Pancreas (tissue), 10 donors: ENCODE measurements around the gene ZNF296. TPM values are rescaled to one million over a fixed set of nuclear protein-coding genes. Genes with fewer than 3 reads are reported as not detected.

Source experiments
- ATAC-seq, 4 donors: fragments of 200-7000 bp; cut with Tn5 transposase; one replicate each; pipeline versions ENCODE4 v1.8.0 to v1.9.1; 2020; ENCODE audit warnings: mild to moderate bottlenecking in 4 of 4, moderate library complexity in 4 of 4
- DNase-seq, 6 donors: peaks; one replicate each; pipeline ENCODE4 v3.0.0-alpha.2; 2020
- FAIRE-seq: peaks from 2 replicates; lab custom pipeline; 2012; peaks lifted over from hg19 to GRCh38; lab: Jason Lieb, UNC
- H3K27ac ChIP-seq, 4 donors: fragments of 200-600 bp; sonication (generic); 1 replicate in 3 of 4; 2 replicates in 1 of 4; pipeline versions ENCODE4 v1.5.0 to v1.8.0; 2020
- H3K27me3 ChIP-seq, 4 donors: fragments of 200-600 bp; one replicate each; pipeline ENCODE4 v1.8.0; 2021
- H3K36me3 ChIP-seq, 3 donors: fragments of 200-600 bp; sonication (generic) in 1 of 3; one replicate each; pipeline versions ENCODE4 v1.5.0 to v1.8.0; 2020 to 2021
- H3K4me1 ChIP-seq, 3 donors: fragments of 200-600 bp; one replicate each; pipeline ENCODE4 v1.8.0; 2021
- H3K4me3 ChIP-seq, 4 donors: fragments of 200-600 bp; sonication (generic) in 2 of 4; one replicate each; pipeline versions ENCODE4 v1.5.0 to v1.8.0; 2020 to 2021
- H3K9me3 ChIP-seq, 4 donors: fragments of 200-600 bp; one replicate each; pipeline ENCODE4 v1.8.0; 2021
- WGBS, 2 donors: extraction: QIAGEN DNeasy Blood & Tissue Kit; methylation state at CpG; one replicate each; pipeline ENCODE4 v1.1.7; 2013; 5-methylcytosine and 5-hydroxymethylcytosine counted together
- intact Hi-C, 3 donors: fragments of 100-400 bp; cut with DNase I; formaldehyde crosslinking; loops; one replicate each; pipeline versions ENCODE4 v1.11.1 to v1.14.2; 2022
- polyA plus RNA-seq, 2 donors: library from polyadenylated mRNA; stranded (reverse); fragments of 200-250 nt; gene quantifications; one replicate each; pipeline ENCODE4 v1.2.3, GENCODE V29; 2013
- total RNA-seq, 6 donors: library from RNA; stranded (reverse); fragmentation: NEBNext Ultra II Directional in 4 of 6; extraction: Animal tissue kit (Norgen Biotek cat#: 25700) in 4 of 6; gene quantifications; one replicate each; pipeline versions ENCODE4 v1.2.1 to v1.2.4, GENCODE V29; 2021 to 2023
- TF ChIP-seq, protein P1 (sequence below), 4 donors: fragments of 200-600 bp; sonication (generic) in 3 of 4; IDR thresholded peaks; one replicate each; pipeline versions ENCODE4 v1.5.0 to v1.8.0; 2021; ENCODE audit warnings: antibody characterized with exemption in 4 of 4
- donor health status: healthy with polysubstance abuse.
- donor health status: DM: no; HTN: no; CAD: no; lungs with moderate emphysema.
- donor health status: DM: no; HTN: no; CAD: no.
- donor health status: control.
- donor health status: control.
- donor health status: Bipolar disorder and iron deficiency.
- donor health status: DM: yes; HTN: yes; CAD: no.
- donor health status: DM: no; HTN: no; CAD: no.
- donor health status: DM: no; HTN: no; CAD: no.
- donor health status: DM: yes; HTN: yes; CAD: no.

Gene ZNF296
- total and polyA plus RNA-seq, 8 donors, result 0.15 to 2.1 (median 0.47) TPM

DNA sequence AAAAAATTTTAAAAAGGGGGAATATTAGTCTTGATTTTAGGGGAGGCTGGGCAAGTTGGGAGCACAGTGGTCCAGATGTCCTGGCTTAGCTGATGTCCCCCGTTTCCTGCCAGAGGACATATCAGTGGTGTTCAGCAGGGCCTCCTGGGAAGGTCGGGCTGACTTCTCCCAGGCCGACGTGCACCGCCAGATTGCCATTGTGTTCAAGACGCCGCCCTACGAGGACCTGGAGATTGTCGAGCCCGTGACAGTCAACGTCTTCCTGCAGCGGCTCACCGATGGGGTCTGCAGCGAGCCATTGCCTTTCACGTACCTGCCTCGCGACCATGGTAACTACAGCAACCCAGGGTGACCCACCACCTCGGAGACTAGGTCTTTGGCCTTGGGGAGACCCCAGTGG, 43.9 kb downstream of the ZNF296 start:
- ATAC-seq, result no peak
- TF ChIP-seq, protein P1, sequence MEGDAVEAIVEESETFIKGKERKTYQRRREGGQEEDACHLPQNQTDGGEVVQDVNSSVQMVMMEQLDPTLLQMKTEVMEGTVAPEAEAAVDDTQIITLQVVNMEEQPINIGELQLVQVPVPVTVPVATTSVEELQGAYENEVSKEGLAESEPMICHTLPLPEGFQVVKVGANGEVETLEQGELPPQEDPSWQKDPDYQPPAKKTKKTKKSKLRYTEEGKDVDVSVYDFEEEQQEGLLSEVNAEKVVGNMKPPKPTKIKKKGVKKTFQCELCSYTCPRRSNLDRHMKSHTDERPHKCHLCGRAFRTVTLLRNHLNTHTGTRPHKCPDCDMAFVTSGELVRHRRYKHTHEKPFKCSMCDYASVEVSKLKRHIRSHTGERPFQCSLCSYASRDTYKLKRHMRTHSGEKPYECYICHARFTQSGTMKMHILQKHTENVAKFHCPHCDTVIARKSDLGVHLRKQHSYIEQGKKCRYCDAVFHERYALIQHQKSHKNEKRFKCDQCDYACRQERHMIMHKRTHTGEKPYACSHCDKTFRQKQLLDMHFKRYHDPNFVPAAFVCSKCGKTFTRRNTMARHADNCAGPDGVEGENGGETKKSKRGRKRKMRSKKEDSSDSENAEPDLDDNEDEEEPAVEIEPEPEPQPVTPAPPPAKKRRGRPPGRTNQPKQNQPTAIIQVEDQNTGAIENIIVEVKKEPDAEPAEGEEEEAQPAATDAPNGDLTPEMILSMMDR (IDR thresholded peaks at IDR 0.05), result no peak
- FAIRE-seq, result no peak
- DNase-seq, result no peak
- Histone ChIP-seq H3K4me3 (no peak overlapping the region), H3K9me3 (no peaks in the 10 kb centered on the region), H3K4me1 (no peaks in the 10 kb centered on the region), H3K27ac (no peak overlapping the region), H3K27me3 (no peaks in the 10 kb centered on the region), H3K36me3 (peaks cover 0 to 19% (median 0%) of the 10 kb centered on the region in 3 donors)
- WGBS, 2 donors, result 85 to 91% methylated on average over 18 of the region's 18 CpGs
- intact Hi-C loops, result no loop called here

DNA sequence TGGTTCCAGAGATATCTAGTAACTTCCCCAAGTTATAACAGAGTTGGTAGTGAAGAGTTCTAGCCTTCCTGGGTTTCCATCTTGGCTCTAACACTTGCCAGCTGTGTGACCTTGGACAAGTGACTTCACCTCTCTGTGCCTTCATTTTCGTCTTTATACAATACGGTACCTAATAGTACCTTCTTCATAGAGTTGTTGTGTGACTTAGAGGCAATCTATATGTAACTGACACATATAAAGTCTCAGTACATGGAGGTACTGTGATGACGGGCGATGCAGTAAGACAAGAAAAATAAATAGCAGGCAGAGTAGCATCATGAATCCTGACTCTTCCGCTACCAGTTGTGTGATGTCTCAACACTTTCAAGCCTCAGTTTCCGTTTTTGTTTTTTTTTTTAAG, 45.5 kb downstream of the ZNF296 start:
- ATAC-seq, result no peak

DNA sequence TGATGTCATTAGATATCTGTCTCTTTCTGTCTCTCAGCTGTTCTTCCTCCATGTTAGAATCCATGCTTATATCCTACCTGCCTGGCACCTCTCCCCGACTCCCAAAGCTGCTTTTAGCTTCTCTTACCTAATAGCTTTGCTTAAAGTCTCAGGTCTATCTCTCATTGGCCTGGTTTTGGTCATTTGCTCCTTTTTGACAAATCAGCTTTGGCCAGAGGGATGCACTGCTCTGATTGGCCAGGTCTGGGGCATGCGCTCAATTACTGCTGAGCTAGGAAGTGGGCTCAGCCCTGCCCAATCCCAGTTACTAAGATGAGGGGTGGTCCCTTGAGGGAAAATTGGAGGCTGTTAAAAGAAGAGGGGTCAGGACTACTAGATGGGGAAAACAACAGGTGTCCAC, 48.9 kb downstream of the ZNF296 start:
- H3K4me1 ChIP-seq, result no peaks in the 10 kb centered on the region
- H3K4me3 ChIP-seq, result no peak overlapping the region
- peaks cover 0 to 5% (median 0%) of the 10 kb centered on the region in 3 donors for H3K36me3 ChIP-seq
- no peaks in the 10 kb centered on the region for H3K9me3 ChIP-seq
- TF ChIP-seq, protein P1 (IDR thresholded peaks at IDR 0.05), result no peak
- H3K27ac ChIP-seq, result no peak overlapping the region
- intact Hi-C loops, result no loop called here
- no peak for DNase-seq
- H3K27me3 ChIP-seq, result no peaks in the 10 kb centered on the region
- no peak for FAIRE-seq
- WGBS, 2 donors, result 91 to 95% methylated on average over 2 of the region's 2 CpGs
- ATAC-seq, result no peak

More for the DNA sequence above, 45.5 kb downstream of the ZNF296 start:
- TF ChIP-seq, protein P1 (IDR thresholded peaks at IDR 0.05), result no peak
- Histone ChIP-seq H3K27me3 (no peaks in the 10 kb centered on the region), H3K27ac (no peak overlapping the region), H3K9me3 (no peaks in the 10 kb centered on the region), H3K4me3 (no peak overlapping the region), H3K4me1 (no peaks in the 10 kb centered on the region), H3K36me3 (peaks cover 0 to 19% (median 0%) of the 10 kb centered on the region in 3 donors)
- DNase-seq, result no peak
- 85 to 89% methylated on average over 6 of the region's 6 CpGs for WGBS, 2 donors
- FAIRE-seq, result no peak
- intact Hi-C loops, result no loop called here

DNA sequence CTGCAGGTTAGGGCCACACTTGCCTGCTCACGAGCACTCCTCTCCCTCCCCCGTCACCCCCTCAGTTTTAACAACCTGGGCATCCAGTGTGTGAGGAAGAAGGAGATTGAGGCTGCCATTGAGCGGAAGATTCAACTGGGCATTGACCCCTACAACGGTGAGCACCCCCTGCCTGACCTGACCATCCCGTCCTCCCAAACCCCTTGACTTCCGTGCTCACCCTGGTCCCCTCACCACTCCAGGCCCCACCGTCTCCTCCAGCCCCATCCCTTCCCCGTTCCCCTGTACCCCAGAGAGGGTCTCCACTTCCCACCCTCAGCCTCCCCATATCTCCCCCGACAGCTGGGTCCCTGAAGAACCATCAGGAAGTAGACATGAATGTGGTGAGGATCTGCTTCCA, 51.0 kb downstream of the ZNF296 start:
- no peaks in the 10 kb centered on the region for H3K27me3 ChIP-seq
- H3K27ac ChIP-seq, result no peak overlapping the region
- TF ChIP-seq, protein P1 (IDR thresholded peaks at IDR 0.05), result no peak
- 92 to 93% methylated on average over 8 to 9 of the region's 9 CpGs for WGBS, 2 donors
- DNase-seq (no peak), ATAC-seq (no peak), FAIRE-seq (no peak)
- no peak overlapping the region for H3K4me3 ChIP-seq
- no peaks in the 10 kb centered on the region for H3K4me1 ChIP-seq
- intact Hi-C loops, result no loop called here
- no peaks in the 10 kb centered on the region for H3K9me3 ChIP-seq
- peaks cover 0 to 5% (median 0%) of the 10 kb centered on the region in 3 donors for H3K36me3 ChIP-seq

DNA sequence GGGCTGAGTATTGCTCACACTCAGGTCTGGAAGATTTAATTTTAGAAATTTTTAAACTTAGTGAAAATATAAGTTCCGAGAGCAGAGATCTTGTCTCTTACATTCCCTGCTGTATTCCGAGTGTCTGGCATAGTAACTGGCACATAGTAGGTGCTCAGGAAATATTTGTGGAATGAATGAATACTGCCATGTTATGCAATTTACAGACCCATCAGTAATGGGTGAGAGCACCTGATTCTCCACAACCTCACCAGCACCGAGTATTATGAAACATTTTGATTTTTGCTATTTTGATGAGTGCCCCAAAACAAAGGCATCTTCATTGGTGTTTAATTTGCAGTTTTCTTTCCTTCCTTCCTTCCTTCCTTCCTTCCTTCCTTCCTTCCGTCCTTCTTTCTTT, 53.2 kb downstream of the ZNF296 start:
- no peak overlapping the region for H3K27ac ChIP-seq
- H3K36me3 ChIP-seq, result no peaks in the 10 kb centered on the region
- no peaks in the 10 kb centered on the region for H3K27me3 ChIP-seq
- H3K4me3 ChIP-seq, result no peak overlapping the region
- intact Hi-C loops, result no loop called here
- no peaks in the 10 kb centered on the region for H3K4me1 ChIP-seq
- DNase-seq (no peak), FAIRE-seq (no peak), ATAC-seq (no peak)
- WGBS, 2 donors, result 89 to 95% methylated on average over 3 to 4 of the region's 4 CpGs
- TF ChIP-seq, protein P1 (IDR thresholded peaks at IDR 0.05), result no peak
- H3K9me3 ChIP-seq, result no peaks in the 10 kb centered on the region
